Measurements from ENCODE around the gene ADM. TPM values are rescaled to one million over a fixed set of nuclear protein-coding genes. Genes with fewer than 3 reads are reported as not detected.

The ADM gene
- total RNA-seq, 2 donors from 2014 or later = 2.3 to 13.0 TPM

GRCh38 chr11:10298342-10298741, 6.5 kb upstream of the ADM start:
- ATAC-seq = peak; percentile 87 to 91
- H3K27ac Mint-ChIP-seq = peak overlapping the region in 1 of 2 donors; percentile 12

DNA sequence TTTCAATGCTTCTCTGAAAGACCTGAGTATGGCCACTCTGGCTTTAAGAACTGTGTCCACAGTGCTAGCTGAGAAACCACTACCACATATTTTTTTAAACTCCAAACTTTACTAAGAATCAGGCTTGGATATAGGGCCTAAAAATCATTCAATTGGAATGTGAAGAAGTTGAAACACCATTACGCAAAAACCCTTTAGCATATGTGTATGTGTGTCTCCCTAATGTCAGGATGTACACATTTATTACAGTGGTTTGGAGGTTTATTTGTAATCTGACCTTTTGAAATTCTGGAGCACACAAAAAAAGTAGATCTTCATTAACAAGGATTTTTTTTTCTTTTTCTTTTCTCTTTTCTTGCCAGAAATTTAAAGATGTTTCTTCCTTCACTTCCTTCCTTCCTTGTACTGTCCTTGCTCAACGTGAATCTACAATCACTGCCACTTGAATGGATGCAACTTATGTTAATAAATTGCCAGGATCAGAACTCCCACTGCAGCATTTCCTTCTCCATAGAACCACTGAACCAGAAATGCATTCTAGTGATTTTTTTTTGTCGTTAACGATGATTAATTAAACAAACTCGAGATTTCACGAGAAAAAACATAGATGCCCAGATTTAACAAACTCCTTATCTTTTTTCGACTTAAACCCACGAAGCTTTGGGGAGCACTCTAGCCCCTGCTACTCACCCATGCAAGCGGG, 3.1 kb upstream of the ADM start:
- no peak for ATAC-seq

More at GRCh38 chr11:10298342-10298741, 6.5 kb upstream of the ADM start:
- peaks cover 33 to 34% of the 10 kb centered on the region in 2 donors for H3K4me1 Mint-ChIP-seq (ENCODE audit: low read depth in 2 of 2)
- H3K36me3 Mint-ChIP-seq = peaks cover 5% of the 10 kb centered on the region
- H3K9me3 Mint-ChIP-seq = no peaks in the 10 kb centered on the region
- peak; percentile 76 for DNase-seq (ENCODE audit: low spot score)
- no peak overlapping the region for H3K4me3 Mint-ChIP-seq
- peaks cover 41 to 56% of the 10 kb centered on the region in 2 donors for H3K27me3 Mint-ChIP-seq

DNA sequence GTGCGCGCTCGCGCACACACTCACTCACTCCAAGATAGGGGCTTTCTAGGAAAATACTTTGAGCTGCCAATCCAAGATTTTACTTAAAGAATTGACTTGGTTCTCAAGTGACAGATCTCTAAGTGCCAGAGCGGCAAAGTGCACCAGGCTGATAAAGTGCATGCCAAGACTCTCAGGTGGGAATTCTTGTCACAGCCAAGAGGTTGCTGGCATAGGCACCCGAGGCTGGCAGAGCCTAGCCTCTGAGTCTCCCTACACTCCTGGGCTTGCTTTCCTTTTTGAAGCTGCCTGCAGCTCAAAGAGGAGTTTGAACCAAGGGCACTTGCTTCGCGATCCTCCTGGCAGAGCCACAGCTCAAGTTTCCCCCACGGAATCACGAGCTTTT, 2.5 kb upstream of the ADM start:
- ATAC-seq (no peak), DNase-seq (ENCODE audit: low spot score) (no peak)
- peaks cover 42 to 48% of the 10 kb centered on the region in 2 donors for H3K4me1 Mint-ChIP-seq (ENCODE audit: low read depth in 2 of 2)
- peaks cover 40 to 63% of the 10 kb centered on the region in 2 donors for H3K27me3 Mint-ChIP-seq
- H3K27ac Mint-ChIP-seq = peak overlapping the region in 1 of 2 donors; percentile 51
- H3K4me3 Mint-ChIP-seq = peak overlapping the region; percentile 98
- H3K36me3 Mint-ChIP-seq = no peaks in the 10 kb centered on the region
- no peaks in the 10 kb centered on the region for H3K9me3 Mint-ChIP-seq

More for the DNA sequence above, 3.1 kb upstream of the ADM start:
- no peak for DNase-seq (ENCODE audit: low spot score)
- peaks cover 38 to 64% of the 10 kb centered on the region in 2 donors for H3K27me3 Mint-ChIP-seq
- peak overlapping the region in 1 of 2 donors; percentile 34 for H3K27ac Mint-ChIP-seq
- peaks cover 40 to 43% of the 10 kb centered on the region in 2 donors for H3K4me1 Mint-ChIP-seq (ENCODE audit: low read depth in 2 of 2)
- H3K9me3 Mint-ChIP-seq = no peaks in the 10 kb centered on the region
- peak overlapping the region; percentile 98 for H3K4me3 Mint-ChIP-seq
- H3K36me3 Mint-ChIP-seq = no peaks in the 10 kb centered on the region

DNA sequence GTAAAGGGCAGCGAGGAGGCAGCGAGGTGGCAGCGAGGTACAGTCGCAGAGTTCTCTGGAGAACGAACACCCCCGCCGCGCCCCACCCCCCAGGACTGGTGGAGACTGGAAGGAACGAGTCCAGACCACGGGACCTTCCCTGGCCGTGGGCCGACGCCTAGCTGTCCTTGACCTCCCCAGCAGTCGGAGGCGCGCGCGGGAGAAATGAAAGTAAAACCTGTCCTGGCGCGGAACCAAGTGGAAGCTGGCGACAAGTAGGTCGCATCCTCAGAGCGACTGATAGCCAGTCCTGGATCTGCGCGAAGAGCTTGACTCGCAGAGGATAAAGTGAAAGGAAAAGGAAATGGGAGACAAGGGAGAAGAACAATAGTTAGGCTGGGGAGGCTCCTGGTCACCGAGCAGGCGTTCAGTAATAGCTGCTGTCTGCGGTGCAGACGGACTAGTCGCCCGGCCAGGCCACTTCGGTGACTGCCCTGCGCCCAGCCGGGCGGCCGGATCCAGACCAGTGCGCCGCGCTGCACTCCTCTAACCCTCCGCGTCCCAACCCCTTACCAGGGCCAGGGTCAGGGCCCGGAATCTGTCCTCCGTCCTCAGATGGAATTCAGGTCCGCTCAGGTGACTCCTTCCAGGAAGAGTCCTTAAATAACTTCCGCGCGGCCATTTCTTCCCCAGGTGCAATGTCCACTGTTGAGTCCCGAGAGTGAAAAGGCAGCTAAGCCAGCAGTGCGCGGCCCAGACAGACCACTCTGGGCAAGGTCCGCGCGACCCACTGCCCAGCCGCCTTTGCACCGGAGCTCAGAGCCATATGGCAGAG, 1.9 kb upstream of the ADM start:
- Mint-ChIP-seq H3K36me3 (no peaks in the 10 kb centered on the region), H3K4me1 (ENCODE audit: low read depth in 2 of 2) (peaks cover 41 to 48% of the 10 kb centered on the region in 2 donors), H3K27me3 (peaks cover 36 to 57% of the 10 kb centered on the region in 2 donors), H3K9me3 (no peaks in the 10 kb centered on the region), H3K27ac (peak overlapping the region in 1 of 2 donors; percentile 51), H3K4me3 (peak overlapping the region; percentile 98)
- peak; percentile 51 to 66 for ATAC-seq
- DNase-seq (ENCODE audit: low spot score) = peak; percentile 81

- DNase-seq (ENCODE audit: low spot score) = peak; percentile 64
- Mint-ChIP-seq H3K36me3 (no peaks in the 10 kb centered on the region), H3K9me3 (no peaks in the 10 kb centered on the region), H3K4me1 (ENCODE audit: low read depth in 2 of 2) (peaks cover 39 to 46% of the 10 kb centered on the region in 2 donors), H3K4me3 (peak overlapping the region; percentile 98), H3K27me3 (peaks cover 33 to 61% of the 10 kb centered on the region in 2 donors), H3K27ac (peak overlapping the region in 1 of 2 donors; percentile 49)
- ATAC-seq = no peak
Observed at GRCh38 chr11:10303558-10304363, 1.1 kb upstream of the ADM start.

DNA sequence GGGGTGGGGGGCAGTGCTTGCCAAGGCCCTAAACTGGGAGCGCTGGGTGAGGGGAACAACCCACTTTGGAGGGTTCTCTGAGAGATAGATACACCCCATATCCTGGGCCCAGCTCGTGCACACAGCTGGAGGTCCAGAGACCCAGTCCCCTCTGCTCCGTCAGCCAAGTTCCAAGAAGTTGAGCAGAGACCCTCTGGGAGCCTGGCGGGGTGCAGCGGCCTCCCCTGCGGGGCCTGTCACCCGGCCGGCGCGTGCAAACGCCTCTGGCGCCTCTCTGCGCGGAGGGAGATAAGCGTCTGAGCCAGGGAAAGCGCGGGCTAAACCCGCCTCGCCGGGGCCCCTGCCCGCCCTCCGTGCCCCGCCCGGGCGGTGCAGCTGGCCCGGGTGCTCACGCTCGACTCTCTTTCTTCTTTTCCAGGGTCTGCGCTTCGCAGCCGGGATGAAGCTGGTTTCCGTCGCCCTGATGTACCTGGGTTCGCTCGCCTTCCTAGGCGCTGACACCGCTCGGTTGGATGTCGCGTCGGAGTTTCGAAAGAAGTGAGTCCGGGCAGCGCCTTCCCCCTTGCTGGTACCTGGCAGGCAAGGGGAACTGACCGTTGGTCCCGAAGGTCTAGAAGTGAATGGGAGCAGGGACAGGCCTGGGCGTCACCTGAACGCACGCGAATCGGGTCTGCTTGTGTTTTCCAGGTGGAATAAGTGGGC, 540 bp downstream of the ADM start:
- DNase-seq (ENCODE audit: low spot score) (no peak), ATAC-seq (no peak)
- Mint-ChIP-seq H3K4me3 (peak overlapping the region; percentile 98), H3K27me3 (peaks cover 38 to 63% of the 10 kb centered on the region in 2 donors), H3K27ac (no peak overlapping the region), H3K4me1 (ENCODE audit: low read depth in 2 of 2) (peaks cover 38 to 44% of the 10 kb centered on the region in 2 donors), H3K36me3 (no peaks in the 10 kb centered on the region), H3K9me3 (no peaks in the 10 kb centered on the region)

GRCh38 chr11:10305964-10306918, 1.4 kb downstream of the ADM start:
- H3K27me3 Mint-ChIP-seq = peaks cover 38 to 60% of the 10 kb centered on the region in 2 donors
- H3K36me3 Mint-ChIP-seq = no peaks in the 10 kb centered on the region
- DNase-seq (ENCODE audit: low spot score) (no peak), ATAC-seq (no peak)
- H3K4me3 Mint-ChIP-seq = peak overlapping the region; percentile 98
- H3K4me1 Mint-ChIP-seq (ENCODE audit: low read depth in 2 of 2) = peaks cover 38 to 44% of the 10 kb centered on the region in 2 donors
- no peaks in the 10 kb centered on the region for H3K9me3 Mint-ChIP-seq
- peak overlapping the region; percentile 18 to 92 for H3K27ac Mint-ChIP-seq

GRCh38 chr11:10307022-10307399, 2.1 kb downstream of the ADM start:
- DNase-seq (ENCODE audit: low spot score) (no peak), ATAC-seq (no peak)
- Mint-ChIP-seq H3K4me1 (ENCODE audit: low read depth in 2 of 2) (peaks cover 36 to 44% of the 10 kb centered on the region in 2 donors), H3K36me3 (no peaks in the 10 kb centered on the region), H3K27ac (peak overlapping the region; percentile 18 to 92), H3K9me3 (no peaks in the 10 kb centered on the region), H3K27me3 (peaks cover 40 to 62% of the 10 kb centered on the region in 2 donors), H3K4me3 (peak overlapping the region; percentile 98)

DNA sequence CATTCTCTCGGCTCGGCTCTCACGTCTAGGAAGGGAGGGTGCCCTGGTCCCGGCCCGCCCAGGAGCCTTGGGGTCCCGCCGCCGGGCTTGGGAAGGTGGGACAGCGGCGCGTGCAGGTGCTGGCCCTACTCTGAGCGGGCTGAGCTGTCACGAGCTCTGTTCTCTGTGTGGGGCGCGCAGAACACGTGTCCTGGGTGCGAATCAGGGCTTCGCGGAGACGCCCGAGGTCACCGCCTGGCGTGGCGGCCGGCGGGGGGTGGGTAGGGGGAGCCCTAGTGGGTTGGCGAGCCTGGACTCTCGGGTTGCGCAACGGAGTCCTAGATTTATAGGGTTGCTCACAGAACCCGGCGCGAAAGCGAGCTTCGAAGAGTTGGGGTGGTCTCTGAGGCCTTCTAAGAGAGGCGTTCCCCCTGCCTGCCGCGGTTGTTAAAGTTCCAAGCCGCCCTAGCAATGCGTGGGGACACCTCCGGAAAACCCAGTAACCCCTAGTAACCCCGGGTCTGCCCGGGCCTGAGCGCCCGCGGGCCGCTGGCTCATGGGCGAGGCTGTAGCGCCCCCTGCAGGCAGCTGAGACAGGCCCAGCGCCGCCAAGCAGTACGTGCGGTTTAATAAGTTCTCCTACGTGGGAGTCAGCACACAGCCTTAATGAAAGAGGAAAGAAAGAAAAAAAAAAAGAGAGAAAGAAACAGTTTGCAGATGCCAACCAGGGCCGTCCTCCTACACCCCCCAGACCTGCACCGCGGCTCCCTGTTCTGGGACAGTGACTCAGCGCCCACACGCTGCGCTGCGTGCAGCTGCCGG, 2.7 kb downstream of the ADM start:
- Mint-ChIP-seq H3K4me3 (peak overlapping the region; percentile 98), H3K4me1 (ENCODE audit: low read depth in 2 of 2) (peaks cover 34 to 43% of the 10 kb centered on the region in 2 donors), H3K9me3 (no peaks in the 10 kb centered on the region), H3K27me3 (peaks cover 37 to 58% of the 10 kb centered on the region in 2 donors), H3K27ac (peak overlapping the region; percentile 83 to 92), H3K36me3 (no peaks in the 10 kb centered on the region)
- peak; percentile 88 for DNase-seq (ENCODE audit: low spot score)
- peak; percentile 89 to 90 for ATAC-seq

DNA sequence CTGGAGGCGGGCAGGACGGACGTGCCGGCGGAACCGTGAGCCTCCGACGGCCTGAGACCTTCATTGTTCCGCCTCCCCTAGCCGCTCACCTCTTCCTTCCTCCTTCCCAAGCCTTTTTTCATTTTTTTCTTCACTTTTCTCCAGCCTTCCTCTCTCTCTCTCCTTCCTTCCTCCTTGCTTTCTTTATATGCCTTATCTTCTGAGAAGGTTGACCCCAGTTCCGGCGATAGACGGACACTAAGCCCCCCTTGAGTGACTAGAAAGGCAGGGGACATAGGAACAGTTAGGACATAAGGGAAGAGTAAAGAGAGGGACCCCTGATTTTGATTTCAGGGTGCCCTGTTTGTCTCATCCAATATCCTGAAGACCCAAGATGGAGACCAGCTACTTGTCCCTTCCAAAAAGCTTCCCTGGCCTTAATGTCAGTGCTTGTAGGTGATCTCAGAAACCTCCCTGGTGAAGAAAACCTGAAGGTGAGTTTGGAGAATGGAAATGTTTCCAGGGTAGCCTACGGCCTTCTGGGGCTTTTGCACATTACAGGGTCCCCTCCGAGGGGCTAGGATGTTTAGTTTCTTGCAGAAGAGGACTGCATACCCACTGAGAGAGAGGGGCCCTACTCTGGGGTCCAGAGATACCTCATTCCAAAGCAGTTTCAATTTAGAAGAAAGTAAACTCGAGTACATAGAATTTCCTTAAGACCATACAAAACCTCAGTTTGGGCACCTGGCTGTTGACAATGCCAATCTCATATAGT, 3.5 kb downstream of the ADM start:
- no peak for DNase-seq (ENCODE audit: low spot score)
- H3K27me3 Mint-ChIP-seq = peaks cover 37 to 57% of the 10 kb centered on the region in 2 donors
- no peak for ATAC-seq
- H3K4me3 Mint-ChIP-seq = peak overlapping the region; percentile 98
- H3K4me1 Mint-ChIP-seq (ENCODE audit: low read depth in 2 of 2) = peaks cover 31 to 37% of the 10 kb centered on the region in 2 donors
- no peaks in the 10 kb centered on the region for H3K9me3 Mint-ChIP-seq
- no peaks in the 10 kb centered on the region for H3K36me3 Mint-ChIP-seq
- H3K27ac Mint-ChIP-seq = peak overlapping the region; percentile 83 to 92

Data from natural killer cell treated with Interleukin-12 subunit alpha and Interleukin-12 subunit beta and Interleukin-15 and Interleukin-18, amount 100 ng/mL, for 72 hours (primary cell).